ENCODE data around the gene WDR43. TPM values are rescaled to one million over a fixed set of nuclear protein-coding genes. Genes with fewer than 3 reads are reported as not detected.

WDR43 gene
- total RNA-seq, 1 experiment from 2014 or later, result 85.6 TPM

DNA sequence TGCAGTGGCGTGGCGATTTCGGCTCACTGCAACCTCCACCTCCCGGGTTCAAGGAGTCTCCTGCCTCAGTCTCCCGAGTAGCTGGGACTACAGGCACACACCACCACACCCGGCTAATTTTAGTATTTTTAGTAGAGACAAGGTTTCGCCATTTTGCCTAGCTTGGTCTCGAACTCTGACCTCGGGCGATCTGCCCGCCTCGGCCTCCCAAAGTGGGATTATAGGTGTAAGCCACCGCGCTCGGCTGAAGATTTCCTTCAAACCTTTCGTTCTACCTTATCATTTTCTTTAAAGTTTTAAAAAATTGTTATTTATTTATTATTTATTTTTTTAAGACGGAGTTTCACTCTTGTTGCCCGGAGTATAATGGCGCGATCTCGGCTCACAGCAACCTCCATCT is 979 bp upstream of the WDR43 start:
- CTCF ChIA-PET, result no interaction called here
- intact Hi-C loops (cut with micrococcal nuclease; ENCODE audit: unreplicated experiment), result no loop called here
- no peak overlapping the region for H3K27ac Mint-ChIP-seq (ENCODE audit: unreplicated experiment)

DNA sequence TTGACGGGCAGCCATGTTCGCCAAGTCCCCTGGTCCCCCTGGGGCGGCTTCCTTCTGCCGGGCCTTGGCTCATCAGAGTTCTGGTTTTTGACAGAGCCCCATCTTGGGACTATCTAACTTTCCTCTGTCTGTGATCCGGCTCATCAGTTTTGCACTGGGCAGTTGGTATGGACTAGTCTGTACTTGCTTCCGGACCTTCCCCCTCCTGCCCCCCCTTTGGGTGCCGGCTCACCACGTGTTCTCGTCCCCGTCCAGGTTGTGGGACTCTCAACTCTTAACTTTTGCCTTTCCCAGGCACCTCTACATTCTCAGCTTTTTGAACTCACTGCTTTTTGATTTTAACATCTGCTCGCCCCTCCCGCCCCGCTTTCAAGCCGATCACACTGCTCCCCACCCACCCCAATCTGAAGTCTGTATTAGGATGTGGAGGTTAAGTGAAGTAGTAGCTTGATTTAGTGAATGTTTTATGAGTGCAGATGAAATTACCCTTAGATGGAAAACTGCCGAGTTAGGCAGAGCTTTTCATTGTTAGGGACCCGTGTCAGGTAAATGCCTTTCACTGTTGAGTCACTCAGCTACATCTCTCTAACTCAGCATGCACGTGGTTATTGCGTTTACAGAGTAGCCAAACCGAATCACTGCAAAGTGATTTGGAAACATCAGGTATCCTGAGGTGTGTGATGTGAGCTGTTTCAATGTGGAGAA is 874 bp downstream of the WDR43 start:
- peaks cover 27% of the 10 kb centered on the region for H3K4me1 Mint-ChIP-seq (ENCODE audit: low read depth, unreplicated experiment)
- H3K36me3 Mint-ChIP-seq (ENCODE audit: insufficient read depth, unreplicated experiment), result peaks cover 27% of the 10 kb centered on the region
- H3K9me3 Mint-ChIP-seq (ENCODE audit: low read depth, unreplicated experiment), result no peaks in the 10 kb centered on the region
- TF ChIP-seq, protein P1, sequence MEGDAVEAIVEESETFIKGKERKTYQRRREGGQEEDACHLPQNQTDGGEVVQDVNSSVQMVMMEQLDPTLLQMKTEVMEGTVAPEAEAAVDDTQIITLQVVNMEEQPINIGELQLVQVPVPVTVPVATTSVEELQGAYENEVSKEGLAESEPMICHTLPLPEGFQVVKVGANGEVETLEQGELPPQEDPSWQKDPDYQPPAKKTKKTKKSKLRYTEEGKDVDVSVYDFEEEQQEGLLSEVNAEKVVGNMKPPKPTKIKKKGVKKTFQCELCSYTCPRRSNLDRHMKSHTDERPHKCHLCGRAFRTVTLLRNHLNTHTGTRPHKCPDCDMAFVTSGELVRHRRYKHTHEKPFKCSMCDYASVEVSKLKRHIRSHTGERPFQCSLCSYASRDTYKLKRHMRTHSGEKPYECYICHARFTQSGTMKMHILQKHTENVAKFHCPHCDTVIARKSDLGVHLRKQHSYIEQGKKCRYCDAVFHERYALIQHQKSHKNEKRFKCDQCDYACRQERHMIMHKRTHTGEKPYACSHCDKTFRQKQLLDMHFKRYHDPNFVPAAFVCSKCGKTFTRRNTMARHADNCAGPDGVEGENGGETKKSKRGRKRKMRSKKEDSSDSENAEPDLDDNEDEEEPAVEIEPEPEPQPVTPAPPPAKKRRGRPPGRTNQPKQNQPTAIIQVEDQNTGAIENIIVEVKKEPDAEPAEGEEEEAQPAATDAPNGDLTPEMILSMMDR (IDR thresholded peaks at IDR 0.05; ENCODE audit: unreplicated experiment), result no peak
- DNase-seq, result peak; percentile 33
- H3K4me3 Mint-ChIP-seq (ENCODE audit: low read depth, unreplicated experiment), result peak overlapping the region; percentile 94
- intact Hi-C loops (cut with micrococcal nuclease; ENCODE audit: unreplicated experiment), result no loop called here
- H3K27ac Mint-ChIP-seq (ENCODE audit: unreplicated experiment), result peak overlapping the region; percentile 92
- CTCF ChIA-PET, result interaction anchor here (0.5 to 1.4 kb wide), 2 partner anchors 52 to 75 kb away, joined by 3 read pairs; no protein-coding TSS in a partner anchor
- no peaks in the 10 kb centered on the region for H3K27me3 Mint-ChIP-seq (ENCODE audit: unreplicated experiment)
- BruUV-seq (replicated peaks), result TSS peak; percentile 26

More for the DNA sequence above, 979 bp upstream of the WDR43 start:
- TSS peak; percentile 13 for BruUV-seq (replicated peaks)
- Mint-ChIP-seq H3K27me3 (ENCODE audit: unreplicated experiment) (no peaks in the 10 kb centered on the region), H3K4me1 (ENCODE audit: low read depth, unreplicated experiment) (peaks cover 15% of the 10 kb centered on the region), H3K36me3 (ENCODE audit: insufficient read depth, unreplicated experiment) (peaks cover 27% of the 10 kb centered on the region), H3K9me3 (ENCODE audit: low read depth, unreplicated experiment) (no peaks in the 10 kb centered on the region), H3K4me3 (ENCODE audit: low read depth, unreplicated experiment) (no peak overlapping the region)
- no peak for DNase-seq
- TF ChIP-seq, protein P1 (IDR thresholded peaks at IDR 0.05; ENCODE audit: unreplicated experiment), result no peak

DNA sequence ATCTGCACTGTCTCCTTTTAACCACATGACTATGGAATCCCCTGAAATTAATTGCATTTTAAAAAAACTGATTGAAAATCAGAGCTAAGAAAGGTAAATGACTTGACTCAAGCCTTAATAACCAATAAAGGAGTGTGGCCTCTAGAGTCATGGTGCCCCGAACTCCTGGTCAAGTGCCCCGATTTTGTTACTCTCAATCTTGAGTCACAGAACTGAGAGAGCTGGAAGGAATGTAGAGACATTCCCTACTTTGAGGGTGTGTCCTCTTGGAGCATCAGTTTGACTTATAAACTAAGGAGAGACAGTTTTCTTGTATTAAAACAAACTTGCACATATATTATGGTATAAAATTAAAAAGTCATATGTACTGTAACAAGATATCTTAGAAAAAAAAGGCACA is 2.4 kb downstream of the WDR43 start:
- DNase-seq, result no peak
- CTCF ChIA-PET, result interaction anchor here (1.4 kb wide), 1 partner anchor 76 kb away, joined by 3 read pairs; no protein-coding TSS in a partner anchor
- Mint-ChIP-seq H3K4me1 (ENCODE audit: low read depth, unreplicated experiment) (peaks cover 41% of the 10 kb centered on the region), H3K27me3 (ENCODE audit: unreplicated experiment) (no peaks in the 10 kb centered on the region), H3K27ac (ENCODE audit: unreplicated experiment) (no peak overlapping the region), H3K4me3 (ENCODE audit: low read depth, unreplicated experiment) (peak overlapping the region; percentile 94), H3K9me3 (ENCODE audit: low read depth, unreplicated experiment) (no peaks in the 10 kb centered on the region), H3K36me3 (ENCODE audit: insufficient read depth, unreplicated experiment) (peaks cover 39% of the 10 kb centered on the region)
- TF ChIP-seq, protein P1 (IDR thresholded peaks at IDR 0.05; ENCODE audit: unreplicated experiment), result no peak
- no TSS peak for BruUV-seq (replicated peaks)
- intact Hi-C loops (cut with micrococcal nuclease; ENCODE audit: unreplicated experiment), result no loop called here

DNA sequence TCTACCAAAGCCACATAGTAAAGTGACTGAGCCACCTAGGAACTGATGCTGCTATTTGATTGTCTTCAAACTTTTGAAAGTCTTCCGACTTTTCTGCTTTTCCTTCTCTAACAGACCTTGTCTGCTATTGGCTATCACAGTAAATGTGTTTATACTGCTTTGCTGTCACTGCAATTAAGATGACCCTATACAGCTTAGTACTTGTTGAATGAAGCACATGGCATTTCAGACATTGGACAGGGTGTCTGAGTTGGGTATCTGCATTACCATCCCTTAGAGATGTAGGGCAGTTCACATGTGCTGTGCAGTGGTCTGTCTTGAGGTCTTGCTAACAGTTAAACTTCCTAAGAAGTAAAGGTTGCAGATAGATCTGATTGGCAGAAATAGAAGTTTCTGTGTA is 3.6 kb downstream of the WDR43 start:
- Mint-ChIP-seq H3K9me3 (ENCODE audit: low read depth, unreplicated experiment) (no peaks in the 10 kb centered on the region), H3K4me1 (ENCODE audit: low read depth, unreplicated experiment) (peaks cover 49% of the 10 kb centered on the region), H3K27ac (ENCODE audit: unreplicated experiment) (no peak overlapping the region), H3K4me3 (ENCODE audit: low read depth, unreplicated experiment) (peak overlapping the region; percentile 94), H3K36me3 (ENCODE audit: insufficient read depth, unreplicated experiment) (peaks cover 46% of the 10 kb centered on the region), H3K27me3 (ENCODE audit: unreplicated experiment) (no peaks in the 10 kb centered on the region)
- CTCF ChIA-PET, result no interaction called here
- TF ChIP-seq, protein P1 (IDR thresholded peaks at IDR 0.05; ENCODE audit: unreplicated experiment), result no peak
- BruUV-seq (replicated peaks), result no TSS peak
- intact Hi-C loops (cut with micrococcal nuclease; ENCODE audit: unreplicated experiment), result no loop called here
- DNase-seq, result no peak

Measured in Calu3 (cell line).